ENCODE measurements around the gene ZNF529.

GRCh38 chr19:36527873-36528193 is 45.3 kb downstream of the ZNF529 start:
- TF ChIP-seq CTCF (IDR thresholded peaks at IDR 0.05) (no peak), POLR2A (IDR thresholded peaks at IDR 0.05) (no peak)

Data from stomach (tissue), 4 donors.